ES-I3 (cell line): ENCODE measurements around the gene NUP210.

Experiments used
- H3K36me3 ChIP-seq: 2 replicates; pipeline ENCODE4 v1.6.1; 2013; ENCODE audit warnings: mild to moderate bottlenecking, low read length, control low read depth, moderate library complexity; ENCODE audit not compliant: insufficient read depth
- H3K4me1 ChIP-seq: 2 replicates; pipeline ENCODE4 v1.6.1; 2013; ENCODE audit warnings: mild to moderate bottlenecking, control low read depth, low read length; ENCODE audit not compliant: insufficient read depth
- H3K9ac ChIP-seq: 2 replicates; pipeline ENCODE4 v1.6.1; 2013; ENCODE audit warnings: low read depth, mild to moderate bottlenecking, low read length, moderate library complexity
- H3K9me3 ChIP-seq: 2 replicates; pipeline ENCODE4 v1.6.1; 2013; ENCODE audit warnings: mild to moderate bottlenecking, low read length, moderate library complexity; ENCODE audit not compliant: control insufficient read depth, insufficient read depth

NUP210 gene

DNA sequence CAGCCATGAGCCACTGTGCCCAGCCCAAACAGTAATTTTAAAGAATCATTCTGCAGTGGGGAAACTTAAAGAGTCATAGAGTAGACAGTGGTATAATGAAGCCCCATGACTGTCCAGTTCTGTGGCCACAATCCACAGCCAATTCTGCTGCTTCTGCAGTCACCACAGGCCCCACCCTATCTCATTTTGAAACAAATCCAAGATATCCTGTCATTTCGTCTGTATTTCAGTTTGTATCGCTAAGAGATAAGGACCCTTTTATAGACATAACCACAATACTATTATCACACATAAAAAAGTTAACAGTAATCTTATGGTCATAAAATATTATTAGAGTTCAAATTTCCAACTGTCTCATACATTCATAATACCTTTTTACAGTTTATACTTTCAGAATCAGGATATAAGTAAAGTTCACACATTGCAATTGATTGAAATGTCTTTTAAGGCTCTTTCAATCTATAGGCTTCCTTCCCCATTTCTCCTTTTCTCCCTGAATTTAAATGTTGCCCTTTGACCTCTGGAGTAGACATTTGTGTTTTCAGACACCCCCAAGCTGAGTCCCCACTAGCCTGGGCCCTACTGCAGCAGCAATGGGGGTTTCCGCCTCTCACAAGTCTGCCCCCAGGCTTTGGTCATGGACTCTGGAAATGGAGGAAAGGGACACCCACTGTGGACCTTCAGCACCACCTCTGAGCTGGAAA is 4.2 kb upstream of the NUP210 start:
- Histone ChIP-seq H3K4me1 (peaks cover 8% of the 10 kb centered on the region), H3K36me3 (no peaks in the 10 kb centered on the region), H3K9ac (no peak overlapping the region), H3K9me3 (peaks cover 6% of the 10 kb centered on the region; the same call in 1 of the 2 replicates)

- Histone ChIP-seq H3K9me3 (peaks cover 6% of the 10 kb centered on the region; the same call in 1 of the 2 replicates), H3K9ac (peak overlapping the region; percentile 78; the same call in 1 of the 2 replicates), H3K4me1 (peaks cover 16% of the 10 kb centered on the region), H3K36me3 (no peaks in the 10 kb centered on the region)
Measured at GRCh38 chr3:13420831-13421765, 976 bp upstream of the NUP210 start.

GRCh38 chr3:13419505-13420044 is 547 bp downstream of the NUP210 start:
- H3K36me3 ChIP-seq, result no peaks in the 10 kb centered on the region
- peak overlapping the region; percentile 78 for H3K9ac ChIP-seq
- H3K4me1 ChIP-seq, result peaks cover 16% of the 10 kb centered on the region
- H3K9me3 ChIP-seq, result no peaks in the 10 kb centered on the region

- peaks cover 16% of the 10 kb centered on the region for H3K4me1 ChIP-seq
- H3K9me3 ChIP-seq, result no peaks in the 10 kb centered on the region
- no peak overlapping the region; the same call in 1 of the 2 replicates for H3K9ac ChIP-seq
- no peaks in the 10 kb centered on the region for H3K36me3 ChIP-seq
Measured at GRCh38 chr3:13417166-13417947, 2.8 kb downstream of the NUP210 start.

- H3K9me3 ChIP-seq, result no peaks in the 10 kb centered on the region
- no peaks in the 10 kb centered on the region for H3K36me3 ChIP-seq
- H3K9ac ChIP-seq, result no peak overlapping the region
- peaks cover 11% of the 10 kb centered on the region; the same call in 1 of the 2 replicates for H3K4me1 ChIP-seq
Measured at GRCh38 chr3:13415997-13416793, 3.9 kb downstream of the NUP210 start.

- Histone ChIP-seq H3K36me3 (no peaks in the 10 kb centered on the region), H3K4me1 (peaks cover 9% of the 10 kb centered on the region; the same call in 1 of the 2 replicates), H3K9ac (no peak overlapping the region), H3K9me3 (no peaks in the 10 kb centered on the region)
Measured at GRCh38 chr3:13415236-13415986, 4.7 kb downstream of the NUP210 start.

DNA sequence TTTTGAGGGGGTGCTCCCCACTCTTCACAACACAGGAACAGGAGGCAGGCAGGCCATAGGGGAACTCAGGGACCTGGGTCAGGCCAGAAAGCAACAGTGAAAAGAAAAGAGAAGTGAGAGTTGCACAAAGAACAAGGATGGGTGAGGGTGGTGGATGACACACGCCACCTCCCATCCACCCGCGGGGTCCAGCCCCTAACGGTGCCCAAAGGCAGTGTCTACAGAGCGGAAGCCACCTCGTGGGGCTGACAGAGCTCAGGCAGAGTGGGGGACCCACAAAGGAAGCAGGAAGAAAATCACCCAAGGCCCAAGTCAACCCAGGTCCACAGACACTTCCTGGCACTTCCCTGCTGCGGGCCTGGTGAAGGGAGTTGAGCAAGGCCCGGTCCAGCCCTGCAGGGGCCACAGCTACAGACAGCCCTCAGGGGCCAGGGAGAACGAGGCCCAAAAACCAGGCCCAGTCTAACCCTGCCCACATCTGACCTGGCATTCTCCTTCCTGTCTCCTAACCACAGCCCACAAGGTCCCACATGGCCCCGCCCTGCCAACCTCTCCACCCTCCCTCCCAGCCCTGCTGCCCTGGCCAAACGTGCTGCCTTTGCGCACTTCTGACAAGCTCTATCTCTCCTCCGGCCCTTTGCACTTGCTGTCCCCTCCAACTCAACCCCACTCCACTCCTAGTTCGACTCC is 5.9 kb downstream of the NUP210 start:
- H3K4me1 ChIP-seq, result peaks cover 9% of the 10 kb centered on the region; the same call in 1 of the 2 replicates
- no peaks in the 10 kb centered on the region for H3K9me3 ChIP-seq
- H3K9ac ChIP-seq, result no peak overlapping the region
- peaks cover 3% of the 10 kb centered on the region; the same call in 1 of the 2 replicates for H3K36me3 ChIP-seq

GRCh38 chr3:13411186-13411860 is 8.8 kb downstream of the NUP210 start:
- H3K4me1 ChIP-seq, result no peaks in the 10 kb centered on the region; the same call in 1 of the 2 replicates
- no peaks in the 10 kb centered on the region for H3K9me3 ChIP-seq
- no peak overlapping the region for H3K9ac ChIP-seq
- H3K36me3 ChIP-seq, result peaks cover 5% of the 10 kb centered on the region; the same call in 1 of the 2 replicates

GRCh38 chr3:13408890-13409289 is 11.2 kb downstream of the NUP210 start:
- H3K36me3 ChIP-seq, result peaks cover 5% of the 10 kb centered on the region; the same call in 1 of the 2 replicates

GRCh38 chr3:13407926-13408325 is 12.2 kb downstream of the NUP210 start:
- no peak overlapping the region for H3K9ac ChIP-seq
- peaks cover 5% of the 10 kb centered on the region; the same call in 1 of the 2 replicates for H3K4me1 ChIP-seq
- H3K9me3 ChIP-seq, result no peaks in the 10 kb centered on the region
- H3K36me3 ChIP-seq, result peaks cover 5% of the 10 kb centered on the region; the same call in 1 of the 2 replicates

More at GRCh38 chr3:13408890-13409289, 11.2 kb downstream of the NUP210 start:
- Histone ChIP-seq H3K4me1 (peaks cover 5% of the 10 kb centered on the region; the same call in 1 of the 2 replicates), H3K9me3 (no peaks in the 10 kb centered on the region), H3K9ac (no peak overlapping the region)

DNA sequence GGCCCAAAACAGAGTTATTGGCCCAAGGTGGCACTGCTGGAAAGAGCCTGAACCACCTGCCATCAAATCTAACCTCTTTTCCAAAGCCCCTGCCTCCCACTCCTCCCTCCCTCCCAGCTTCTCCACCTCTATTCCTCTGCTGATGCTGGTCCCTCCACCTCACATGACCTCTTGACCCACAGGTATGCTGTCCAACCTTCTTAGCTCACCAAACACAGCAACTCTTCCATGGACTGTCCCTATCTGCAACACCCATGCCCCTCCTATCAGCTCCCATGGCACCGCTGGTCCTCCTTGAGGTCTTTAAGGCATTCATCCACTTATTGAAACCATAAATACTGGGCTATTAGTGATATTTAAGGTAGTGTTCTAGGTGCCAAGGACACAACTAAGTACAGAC is 12.6 kb downstream of the NUP210 start:
- Histone ChIP-seq H3K9me3 (no peaks in the 10 kb centered on the region), H3K36me3 (peaks cover 5% of the 10 kb centered on the region; the same call in 1 of the 2 replicates), H3K9ac (no peak overlapping the region), H3K4me1 (peaks cover 5% of the 10 kb centered on the region; the same call in 1 of the 2 replicates)

- Histone ChIP-seq H3K36me3 (peaks cover 5% of the 10 kb centered on the region; the same call in 1 of the 2 replicates), H3K4me1 (peaks cover 5% of the 10 kb centered on the region; the same call in 1 of the 2 replicates), H3K9ac (no peak overlapping the region), H3K9me3 (no peaks in the 10 kb centered on the region)
Measured at GRCh38 chr3:13406190-13406589, 13.9 kb downstream of the NUP210 start.
